K562 (cell line): Measurements from ENCODE around the gene SYCP3. TPM values are rescaled to one million over a fixed set of nuclear protein-coding genes. Genes with fewer than 3 reads are reported as not detected.

ENCODE experiments used
- ATAC-seq: fragments of 200-7000 bp; cut with Tn5 transposase; 3 replicates; pipeline ENCODE4 v1.9.1; 2020; ENCODE audit warnings: moderate library complexity
- BruUV-seq: library from RNA; stranded (reverse); fragments of 400-500 nt; replicated peaks from 2 replicates; lab custom pipeline; 2021; lab: Mats Ljungman, UMichigan
- CTCF ChIA-PET: fragments of 300-600 bp; formaldehyde crosslinking; extraction: SDS; loops from one replicate; lab custom pipeline; 2021; ENCODE audit warnings: low intra/inter-chr PET ratio; lab: Yijun Ruan, JAX
- POLR2A ChIA-PET: fragments of 300-600, 350-650 bp; sonication (Branson Sonifier 250); formaldehyde crosslinking; extraction: SDS; loops from one replicate; lab custom pipeline; 2021; ENCODE audit warnings: antibody characterized with exemption, inconsistent platforms; lab: Yijun Ruan, JAX
- DNase-seq, 4 experiments: peaks; one replicate each; pipeline versions ENCODE4 v3.0.0 to v3.0.0-alpha.2; 2011 to 2018; ENCODE audit warnings: low spot score in 3 of 4, mixed read lengths in 3 of 4; ENCODE audit errors: extremely low read depth in 1 of 4
- FAIRE-seq: peaks from 2 replicates; lab custom pipeline; 2011; peaks lifted over from hg19 to GRCh38; lab: Jason Lieb, UNC
- H2AFZ ChIP-seq: 2 replicates; pipeline ENCODE4 v1.6.0; 2011; ENCODE audit warnings: low read depth, low read length, control low read depth, inconsistent platforms
- H3K27ac ChIP-seq: fragments of 200-600 bp; 3 replicates; pipeline ENCODE4 v1.8.0; 2011; ENCODE audit warnings: low read depth, mild to moderate bottlenecking, control low read depth, inconsistent platforms, low read length, moderate library complexity, mixed read lengths; ENCODE audit errors: extremely low read depth
- H3K27me3 ChIP-seq, 2 experiments: fragments of 300-600 bp in 1 of 2; 2 replicates in 1 of 2; 3 replicates in 1 of 2; pipeline versions ENCODE4 v1.6.0 to v1.8.0; 2011; ENCODE audit warnings: inconsistent platforms in 2 of 2, low read length in 2 of 2, mild to moderate bottlenecking in 1 of 2, mixed read lengths in 1 of 2, moderate library complexity in 1 of 2; ENCODE audit not compliant: control insufficient read depth in 2 of 2, insufficient read depth in 2 of 2
- H3K36me3 ChIP-seq: fragments of 300-600 bp; 3 replicates; pipeline ENCODE4 v1.8.0; 2011; ENCODE audit warnings: mild to moderate bottlenecking, low read length, inconsistent platforms; ENCODE audit not compliant: control insufficient read depth, insufficient read depth
- H3K4me1 ChIP-seq, 2 experiments: fragments of 200-600 bp in 1 of 2; replicated peaks in 1 of 2; 2 replicates in 1 of 2; 3 replicates in 1 of 2; pipeline versions ENCODE4 v1.5.1 to v1.8.0; 2011; ENCODE audit warnings: inconsistent platforms in 2 of 2, low read length in 2 of 2, mild to moderate bottlenecking in 1 of 2, mixed read lengths in 1 of 2, moderate library complexity in 1 of 2; ENCODE audit not compliant: control insufficient read depth in 2 of 2, insufficient read depth in 2 of 2
- H3K4me2 ChIP-seq: 2 replicates; pipeline ENCODE4 v1.6.1; 2011; ENCODE audit warnings: low read length, control low read depth, inconsistent platforms, mixed read lengths; ENCODE audit not compliant: insufficient read depth
- H3K4me3 ChIP-seq: fragments of 200-600 bp; sonication (generic), shearing (Covaris generic); 2 replicates; pipeline ENCODE4 v1.5.1; 2016; ENCODE audit warnings: control low read depth, inconsistent platforms
- H3K79me2 ChIP-seq: fragments of 200-600 bp; 3 replicates; pipeline ENCODE4 v1.8.0; 2011; ENCODE audit warnings: low read length, inconsistent platforms; ENCODE audit not compliant: control insufficient read depth, insufficient read depth
- H3K9ac ChIP-seq, 2 experiments: 2 replicates each; pipeline versions ENCODE4 v1.6.0 to v1.6.1; 2011; ENCODE audit warnings: low read depth in 2 of 2, low read length in 2 of 2, control low read depth in 1 of 2, inconsistent platforms in 1 of 2, mild to moderate bottlenecking in 1 of 2, mixed read lengths in 1 of 2; ENCODE audit not compliant: insufficient read depth in 1 of 2
- H3K9me1 ChIP-seq: one replicate; pipeline ENCODE4 v1.6.0; 2011; ENCODE audit warnings: inconsistent platforms, mild to moderate bottlenecking, low read length, moderate library complexity; ENCODE audit not compliant: control insufficient read depth, insufficient read depth
- H3K9me3 ChIP-seq: replicated peaks from 2 replicates; pipeline ENCODE4 v1.5.1; 2011; ENCODE audit warnings: low read depth, low read length, inconsistent platforms; ENCODE audit not compliant: control insufficient read depth, insufficient read depth
- H4K20me1 ChIP-seq: replicated peaks from 2 replicates; pipeline ENCODE4 v1.6.1; 2011; ENCODE audit warnings: low read length, inconsistent platforms, mixed read lengths; ENCODE audit not compliant: control insufficient read depth, insufficient read depth
- AFF4 ChIP-seq: sonication (generic); formaldehyde crosslinking; IDR thresholded peaks from 2 replicates; pipeline ENCODE4 v1.8.0; 2023; ENCODE audit warnings: mild to moderate bottlenecking, missing genetic modification reagents
- CC2D1A ChIP-seq: fragments of 450-650 bp; IDR thresholded peaks from 2 replicates; pipeline ENCODE4 v1.6.1; 2017; ENCODE audit warnings: mild to moderate bottlenecking
- CREM ChIP-seq: IDR thresholded peaks from 2 replicates; pipeline ENCODE4 v1.6.1; 2014; ENCODE audit warnings: antibody characterized with exemption, low read depth
- FOXJ3 ChIP-seq: sonication (generic); formaldehyde crosslinking; IDR thresholded peaks from 2 replicates; pipeline ENCODE4 v1.4.0; 2020; ENCODE audit warnings: mild to moderate bottlenecking, missing genetic modification reagents
- GTF2E2 ChIP-seq: fragments of 200-800 bp; sonication (Bioruptor generic); IDR thresholded peaks from 2 replicates; pipeline ENCODE4 v1.6.1; 2016; ENCODE audit warnings: missing genetic modification characterization, missing compliant biosample characterization
- MAX ChIP-seq: sonication (generic); formaldehyde crosslinking; IDR thresholded peaks from 2 replicates; pipeline ENCODE4 v1.9.0; 2022; ENCODE audit warnings: mild to moderate bottlenecking, missing genetic modification reagents
- NCOR1 ChIP-seq: fragments of 450-650 bp; IDR thresholded peaks from 2 replicates; pipeline ENCODE4 v1.6.1; 2016; ENCODE audit warnings: mild to moderate bottlenecking, moderate library complexity
- NFRKB ChIP-seq: fragments of 450-650 bp; IDR thresholded peaks from 2 replicates; pipeline ENCODE4 v1.6.1; 2016; ENCODE audit warnings: low read depth
- SMARCC2 ChIP-seq: fragments of 450-650 bp; IDR thresholded peaks from 2 replicates; pipeline ENCODE4 v1.6.1; 2017; ENCODE audit warnings: antibody characterized with exemption, moderate library complexity, mild to moderate bottlenecking, low read depth
- ZNF639 ChIP-seq, 2 experiments: fragments of 200-800 bp in 1 of 2; sonication (Bioruptor generic) in 1 of 2; sonication (generic) in 1 of 2; formaldehyde crosslinking in 1 of 2; IDR thresholded peaks in 1 of 2; conservative IDR thresholded peaks in 1 of 2; 2 replicates each; pipeline versions ENCODE4 v1.5.0 to v1.6.1; 2016 to 2020; ENCODE audit warnings: missing compliant biosample characterization in 1 of 2, missing genetic modification characterization in 1 of 2, missing genetic modification reagents in 1 of 2
- WGBS: fragments of 100-300 bp; shearing (Covaris generic); methylation state at CpG from one replicate; pipeline ENCODE4 v1.1.6; 2016; ENCODE audit warnings: low coverage, mixed read lengths; ENCODE audit not compliant: insufficient coverage; ENCODE audit errors: missing lambda C conversion rate; 5-methylcytosine and 5-hydroxymethylcytosine counted together
- in situ Hi-C: fragments of 300-500 bp; cut with MboI; formaldehyde crosslinking; loops from 4 replicates; pipeline ENCODE4 v1.15.0; 2018; ENCODE audit warnings: inconsistent platforms, mixed read lengths
- intact Hi-C: fragments of 100-400 bp; cut with micrococcal nuclease; formaldehyde crosslinking; loops from 2 replicates; pipeline ENCODE4 v1.14.2; 2022
- polyA plus RNA-seq, 8 experiments: library from polyadenylated mRNA; depleted of rRNA in 4 of 8; stranded (reverse) in 5 of 8; unstranded in 3 of 8; fragments of >200 nt; fragmentation: Nextera tagmentation in 2 of 8; fragmentation: Illumina TruSeq in 1 of 8; extraction: Ambion mirVana in 2 of 8; extraction: Trizol in 1 of 8; gene quantifications; 2 replicates each; pipeline versions ENCODE4 v1.2.1 to v1.2.3, GENCODE V29; 2011 to 2014; ENCODE audit warnings: inconsistent platforms in 1 of 8, missing spikeins in 1 of 8
- total RNA-seq, 7 experiments: library from RNA; depleted of rRNA in 6 of 7; stranded (reverse); fragments of >200 nt in 6 of 7; fragmentation: Illumina TruSeq in 2 of 7; extraction: Trizol in 2 of 7; gene quantifications; 2 replicates each; pipeline versions ENCODE4 v1.2.1 to v1.2.3, GENCODE V29; 2011 to 2021; ENCODE audit warnings: low replicate concordance in 1 of 7

The SYCP3 gene
- total and polyA plus RNA-seq, 9 of the 15 experiments (the other 6 are each of a cell fraction or from before 2014, with no cell fraction given) = 0.11 to 0.25 (median 0.22) TPM; not detected in 4

GRCh38 chr12:101740566-101740965 is 1.3 kb upstream of the SYCP3 start:
- H3K9ac ChIP-seq = no peak overlapping the region
- no peak for FAIRE-seq
- no peaks in the 10 kb centered on the region for H3K79me2 ChIP-seq
- no peak overlapping the region for H2AFZ ChIP-seq
- H3K4me1 ChIP-seq = peaks cover 0 to 6% of the 10 kb centered on the region in 2 experiments; a peak in 1 of 5 replicates
- ATAC-seq = no peak
- no TSS peak for BruUV-seq
- WGBS = 92% methylated on average over 5 of the region's 5 CpGs
- no peak overlapping the region for H3K4me2 ChIP-seq
- POLR2A ChIA-PET = no interaction called here
- intact Hi-C loops = no loop called here
- H3K36me3 ChIP-seq = peaks cover 71% of the 10 kb centered on the region
- H3K4me3 ChIP-seq = no peak overlapping the region
- H3K9me3 ChIP-seq = no peaks in the 10 kb centered on the region
- no peak for DNase-seq
- no peaks in the 10 kb centered on the region for H3K27me3 ChIP-seq
- no peak overlapping the region for H3K27ac ChIP-seq
- in situ Hi-C loops = no loop called here
- no peaks in the 10 kb centered on the region for H4K20me1 ChIP-seq
- TF ChIP-seq CREM (no peak), GTF2E2 (tag) (no peak), NFRKB (no peak), SMARCC2 (no peak), ZNF639 (CRISPR knock-in tag; conservative IDR thresholded peaks at IDR 0.05 in 1 of 2, IDR thresholded peaks at IDR 0.05 in 1 of 2) (no peak), MAX (CRISPR knock-in tag) (no peak), AFF4 (CRISPR knock-in tag) (no peak), NCOR1 (no peak), FOXJ3 (no peak), CC2D1A (no peak)
- CTCF ChIA-PET = no interaction called here
- no peaks in the 10 kb centered on the region for H3K9me1 ChIP-seq
